IMR-90 (cell line): ENCODE data around the gene TBL3. TPM values are rescaled to one million over a fixed set of nuclear protein-coding genes. Genes with fewer than 3 reads are reported as not detected.

ENCODE experiments used
- ATAC-seq: fragments of 200-7000 bp; cut with Tn5 transposase; 2 replicates; pipeline ENCODE4 v1.9.1; 2020; ENCODE audit warnings: low read depth, mild to moderate bottlenecking, moderate library complexity
- BruUV-seq: library from RNA; stranded (reverse); fragments of 400-500 nt; replicated peaks from 2 replicates; lab custom pipeline; 2021; lab: Mats Ljungman, UMichigan
- CTCF ChIA-PET: fragments of 300-600 bp; formaldehyde crosslinking; extraction: SDS; loops from one replicate; lab custom pipeline; 2021; ENCODE audit warnings: antibody characterized with exemption; lab: Yijun Ruan, JAX
- POLR2A ChIA-PET: fragments of 300-600 bp; sonication (Branson Sonifier 250); formaldehyde crosslinking; loops from one replicate; lab custom pipeline; 2022; ENCODE audit warnings: antibody characterized with exemption; ENCODE audit not compliant: unreplicated experiment; lab: Charles Lee
- DNase-seq: peaks from one replicate; pipeline ENCODE4 v3.0.0; 2013
- H2AFZ ChIP-seq: replicated peaks from 2 replicates; pipeline ENCODE3; 2013; ENCODE audit warnings: low read length, mild to moderate bottlenecking; ENCODE audit not compliant: poor library complexity
- H2AK5ac ChIP-seq: 2 replicates; pipeline ENCODE4 v1.6.1; 2013; ENCODE audit warnings: low read depth, low read length, inconsistent platforms
- H2AK9ac ChIP-seq: replicated peaks from 2 replicates; pipeline ENCODE3; 2013; ENCODE audit warnings: mild to moderate bottlenecking, low read depth, low read length, moderate library complexity; ENCODE audit not compliant: poor library complexity
- H2BK120ac ChIP-seq: 2 replicates; pipeline ENCODE4 v1.6.1; 2013; ENCODE audit warnings: low read depth, low read length, inconsistent platforms
- H2BK15ac ChIP-seq: 3 replicates; pipeline ENCODE4 v1.6.1; 2013; ENCODE audit warnings: low read depth, low read length, inconsistent platforms
- H2BK20ac ChIP-seq: 2 replicates; pipeline ENCODE4 v1.6.1; 2013; ENCODE audit warnings: low read depth, mild to moderate bottlenecking, inconsistent platforms, low read length, moderate library complexity
- H2BK5ac ChIP-seq: 2 replicates; pipeline ENCODE4 v1.6.1; 2013; ENCODE audit warnings: mild to moderate bottlenecking, low read depth, low read length, inconsistent platforms; ENCODE audit not compliant: poor library complexity, severe bottlenecking
- H3K14ac ChIP-seq: replicated peaks from 2 replicates; pipeline ENCODE4 v1.6.1; 2013; ENCODE audit warnings: low read depth, low read length, inconsistent platforms
- H3K18ac ChIP-seq: 2 replicates; pipeline ENCODE4 v1.6.1; 2013; ENCODE audit warnings: low read depth, low read length, control low read depth
- H3K23ac ChIP-seq: 2 replicates; pipeline ENCODE4 v1.6.1; 2013; ENCODE audit warnings: low read depth, low read length, inconsistent platforms
- H3K27ac ChIP-seq: 2 replicates; pipeline ENCODE4 v1.5.1; 2013; ENCODE audit warnings: mild to moderate bottlenecking, control low read depth, low read length; ENCODE audit not compliant: insufficient read depth
- H3K27me3 ChIP-seq: 2 replicates; pipeline ENCODE4 v1.6.1; 2013; ENCODE audit warnings: low read length; ENCODE audit not compliant: control insufficient read depth, insufficient read depth
- H3K36me3 ChIP-seq: 2 replicates; pipeline ENCODE4 v1.6.1; 2013; ENCODE audit warnings: low read length, mixed read lengths; ENCODE audit not compliant: control insufficient read depth, insufficient read depth
- H3K4ac ChIP-seq: 2 replicates; pipeline ENCODE4 v1.6.1; 2013; ENCODE audit warnings: low read depth, low read length, inconsistent platforms
- H3K4me1 ChIP-seq: 2 replicates; pipeline ENCODE4 v1.6.1; 2013; ENCODE audit warnings: low read length, mixed read lengths; ENCODE audit not compliant: control insufficient read depth, insufficient read depth
- H3K4me2 ChIP-seq: 2 replicates; pipeline ENCODE4 v1.6.1; 2013; ENCODE audit warnings: low read depth, mild to moderate bottlenecking, control low read depth, low read length, moderate library complexity
- H3K4me3 ChIP-seq: 2 replicates; pipeline ENCODE4 v1.5.1; 2013; ENCODE audit warnings: low read depth, mild to moderate bottlenecking, control low read depth, low read length, moderate library complexity; ENCODE audit not compliant: insufficient read depth
- H3K56ac ChIP-seq: 2 replicates; pipeline ENCODE4 v1.6.1; 2013; ENCODE audit warnings: low read length, inconsistent platforms; ENCODE audit not compliant: insufficient read depth; ENCODE audit errors: extremely low read depth
- H3K79me1 ChIP-seq, 2 experiments: 2 replicates each; pipeline ENCODE4 v1.6.1; 2013; ENCODE audit warnings: low read length in 2 of 2, inconsistent platforms in 1 of 2, low read depth in 1 of 2
- H3K9ac ChIP-seq: 2 replicates; pipeline ENCODE4 v1.6.1; 2013; ENCODE audit warnings: low read depth, low read length, control low read depth
- H3K9me1 ChIP-seq: 2 replicates; pipeline ENCODE4 v1.6.1; 2013; ENCODE audit warnings: low read length, inconsistent platforms; ENCODE audit not compliant: insufficient read depth
- H3K9me3 ChIP-seq: 2 replicates; pipeline ENCODE4 v1.6.1; 2013; ENCODE audit warnings: low read length; ENCODE audit not compliant: control insufficient read depth, insufficient read depth
- H4K20me1 ChIP-seq: 2 replicates; pipeline ENCODE4 v1.6.1; 2013; ENCODE audit warnings: low read length, inconsistent platforms; ENCODE audit not compliant: insufficient read depth
- H4K5ac ChIP-seq: 2 replicates; pipeline ENCODE4 v1.6.1; 2013; ENCODE audit warnings: mild to moderate bottlenecking, low read depth, low read length, control low read depth
- H4K8ac ChIP-seq, 2 experiments: 2 replicates each; pipeline ENCODE4 v1.6.1; 2013; ENCODE audit warnings: low read depth in 2 of 2, low read length in 2 of 2, control low read depth in 1 of 2, inconsistent platforms in 1 of 2
- H4K91ac ChIP-seq: 2 replicates; pipeline ENCODE4 v1.6.1; 2013; ENCODE audit warnings: low read depth, low read length, inconsistent platforms; ENCODE audit not compliant: insufficient read depth
- CHD1 ChIP-seq: IDR thresholded peaks from 2 replicates; pipeline ENCODE4 v1.6.1; 2012; ENCODE audit warnings: low read depth, low read length, improper control_type of control experiment
- FOS ChIP-seq: fragments of 150-350 bp; IDR thresholded peaks from 2 replicates; pipeline ENCODE4 v1.6.1; 2016; ENCODE audit warnings: low read depth, low read length
- MXI1 ChIP-seq: IDR thresholded peaks from 2 replicates; pipeline ENCODE4 v1.6.1; 2012; ENCODE audit warnings: low read depth, mild to moderate bottlenecking, low read length, moderate library complexity, borderline replicate concordance
- WGBS, 2 experiments: methylation state at CpG; one replicate each; pipeline versions ENCODE4 v1.1.5 to v1.1.7; 2013; ENCODE audit warnings: missing lambda C conversion rate in 2 of 2; ENCODE audit not compliant: insufficient read length in 1 of 2; ENCODE audit errors: extremely low coverage in 2 of 2; 5-methylcytosine and 5-hydroxymethylcytosine counted together
- dilution Hi-C: fragments of 300-500 bp; cut with HindIII; formaldehyde crosslinking; loops from one replicate; pipeline ENCODE4 v1.14.3; 2018; ENCODE audit warnings: low sequenced_read_pairs; ENCODE audit not compliant: unreplicated experiment
- in situ Hi-C: fragments of 300-500 bp; cut with MboI; formaldehyde crosslinking; loops from 3 replicates; pipeline ENCODE4 v1.14.3; 2019; ENCODE audit warnings: low sequenced_read_pairs, inconsistent platforms, mixed read lengths
- intact Hi-C: fragments of 100-400 bp; cut with micrococcal nuclease; formaldehyde crosslinking; loops from 2 replicates; pipeline ENCODE4 v1.10.0; 2022
- polyA plus RNA-seq, 3 experiments: library from polyadenylated mRNA; depleted of rRNA; stranded (reverse); fragments of >200 nt; gene quantifications; 2 replicates each; pipeline ENCODE4 v1.2.3, GENCODE V29; 2012; ENCODE audit warnings: low replicate concordance in 1 of 3
- total RNA-seq: library from RNA; depleted of rRNA; stranded (reverse); fragments of >200 nt; gene quantifications from 2 replicates; pipeline ENCODE4 v1.2.3, GENCODE V29; 2012

TBL3 gene
- total and polyA plus RNA-seq, 2 of the 4 experiments (the other 2 are of a cell fraction), result 38.5 to 60.8 TPM

GRCh38 chr16:1947369-1947670 is 24.5 kb upstream of the TBL3 start:
- BruUV-seq, result no TSS peak

More at GRCh38 chr16:1947369-1947670, 24.5 kb upstream of the TBL3 start:
- Histone ChIP-seq H3K4ac (no peak overlapping the region), H3K18ac (no peak overlapping the region), H3K4me3 (no peak overlapping the region), H3K9ac (no peak overlapping the region), H3K9me3 (no peaks in the 10 kb centered on the region), H2AK5ac (no peak overlapping the region), H3K9me1 (no peaks in the 10 kb centered on the region), H4K20me1 (no peaks in the 10 kb centered on the region), H3K14ac (no peak overlapping the region), H3K27ac (no peak overlapping the region), H3K36me3 (no peaks in the 10 kb centered on the region), H4K5ac (no peak overlapping the region), H3K23ac (no peak overlapping the region), H3K4me2 (no peak overlapping the region), H2BK15ac (no peak overlapping the region), H3K56ac (no peak overlapping the region), H4K8ac (no peak overlapping the region), H2AK9ac (no peak overlapping the region), H3K27me3 (no peaks in the 10 kb centered on the region), H3K79me1 (peaks cover 0 to 7% of the 10 kb centered on the region in 2 experiments; a peak in 2 of 4 replicates), H4K91ac (no peak overlapping the region), H3K4me1 (peaks cover under 1% of the 10 kb centered on the region; the same call in 1 of the 2 replicates), H2BK120ac (no peak overlapping the region), H2BK5ac (no peak overlapping the region), H2BK20ac (no peak overlapping the region), H2AFZ (no peak overlapping the region)
- intact Hi-C loops (no loop called here), dilution Hi-C loops (no loop called here), in situ Hi-C loops (no loop called here)
- no peak for DNase-seq
- POLR2A ChIA-PET, result no interaction called here
- CTCF ChIA-PET, result no interaction called here
- no peak for ATAC-seq
- WGBS, 2 experiments, result 100% methylated on average over 1 of the region's 9 CpGs; no CpG with 5 or more reads in 1 of the 2 experiments
- TF ChIP-seq FOS, result no peak
- no peak for TF ChIP-seq MXI1
- TF ChIP-seq CHD1, result no peak
